ENCODE results near the gene LSMEM2.

DNA sequence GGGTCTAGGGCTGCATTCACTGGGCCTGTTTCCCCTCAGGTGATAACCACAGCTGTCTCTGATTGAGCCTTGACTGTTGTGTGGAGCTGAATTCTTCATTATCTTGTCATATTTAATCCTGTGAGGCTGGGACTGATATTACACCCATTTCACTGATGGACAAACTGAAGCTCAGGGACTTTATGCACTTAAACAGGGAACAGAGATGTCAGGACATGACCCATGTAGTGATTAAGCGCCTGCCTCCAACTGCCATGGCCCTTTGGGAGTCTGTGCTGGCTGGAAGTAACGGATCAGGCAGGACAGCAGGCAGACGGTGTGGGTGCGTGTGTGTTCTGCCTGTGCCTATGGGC is 35.4 kb upstream of the LSMEM2 start:
- TF ChIP-seq, protein P1, sequence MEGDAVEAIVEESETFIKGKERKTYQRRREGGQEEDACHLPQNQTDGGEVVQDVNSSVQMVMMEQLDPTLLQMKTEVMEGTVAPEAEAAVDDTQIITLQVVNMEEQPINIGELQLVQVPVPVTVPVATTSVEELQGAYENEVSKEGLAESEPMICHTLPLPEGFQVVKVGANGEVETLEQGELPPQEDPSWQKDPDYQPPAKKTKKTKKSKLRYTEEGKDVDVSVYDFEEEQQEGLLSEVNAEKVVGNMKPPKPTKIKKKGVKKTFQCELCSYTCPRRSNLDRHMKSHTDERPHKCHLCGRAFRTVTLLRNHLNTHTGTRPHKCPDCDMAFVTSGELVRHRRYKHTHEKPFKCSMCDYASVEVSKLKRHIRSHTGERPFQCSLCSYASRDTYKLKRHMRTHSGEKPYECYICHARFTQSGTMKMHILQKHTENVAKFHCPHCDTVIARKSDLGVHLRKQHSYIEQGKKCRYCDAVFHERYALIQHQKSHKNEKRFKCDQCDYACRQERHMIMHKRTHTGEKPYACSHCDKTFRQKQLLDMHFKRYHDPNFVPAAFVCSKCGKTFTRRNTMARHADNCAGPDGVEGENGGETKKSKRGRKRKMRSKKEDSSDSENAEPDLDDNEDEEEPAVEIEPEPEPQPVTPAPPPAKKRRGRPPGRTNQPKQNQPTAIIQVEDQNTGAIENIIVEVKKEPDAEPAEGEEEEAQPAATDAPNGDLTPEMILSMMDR (IDR thresholded peaks at IDR 0.05; ENCODE audit: control extremely low read depth in 1 of 3, insufficient read depth in 1 of 3, low read depth in 1 of 3, low read length in 3 of 3) = no peak
- TF ChIP-seq RAD21 (IDR thresholded peaks at IDR 0.05 in 1 of 2, conservative IDR thresholded peaks at IDR 0.05 in 1 of 2; ENCODE audit: low read depth in 2 of 2, low read length in 2 of 2) = no peak
- TF ChIP-seq HDAC6 (IDR thresholded peaks at IDR 0.05; ENCODE audit: low read depth, low read length) = no peak
- no peak for TF ChIP-seq EZH2 (IDR thresholded peaks at IDR 0.05; ENCODE audit: low read depth, low read length, severe bottlenecking)
